PC-9 (cell line): Measurements from ENCODE around the gene AGPAT3.

Experiments
- CTCF ChIP-seq: fragments of 200-600 bp; sonication (generic); conservative IDR thresholded peaks from 2 replicates; pipeline ENCODE4 v1.6.1; 2017; ENCODE audit warnings: mixed run types, antibody characterized with exemption, mild to moderate bottlenecking, moderate library complexity
- EZH2 ChIP-seq: fragments of 200-600 bp; sonication (generic); IDR thresholded peaks from 2 replicates; pipeline ENCODE4 v1.8.0; 2017; ENCODE audit warnings: antibody characterized with exemption, low read depth

- TF ChIP-seq CTCF (no peak), EZH2 (no peak)
Measured at GRCh38 chr21:43884861-43885417, 19.9 kb downstream of the AGPAT3 start.
